ENCODE results near the gene GRIN1.
A peak's percentile ranks its signal among the peaks of the same experiment; 100 is the strongest.

GRIN1 gene

DNA sequence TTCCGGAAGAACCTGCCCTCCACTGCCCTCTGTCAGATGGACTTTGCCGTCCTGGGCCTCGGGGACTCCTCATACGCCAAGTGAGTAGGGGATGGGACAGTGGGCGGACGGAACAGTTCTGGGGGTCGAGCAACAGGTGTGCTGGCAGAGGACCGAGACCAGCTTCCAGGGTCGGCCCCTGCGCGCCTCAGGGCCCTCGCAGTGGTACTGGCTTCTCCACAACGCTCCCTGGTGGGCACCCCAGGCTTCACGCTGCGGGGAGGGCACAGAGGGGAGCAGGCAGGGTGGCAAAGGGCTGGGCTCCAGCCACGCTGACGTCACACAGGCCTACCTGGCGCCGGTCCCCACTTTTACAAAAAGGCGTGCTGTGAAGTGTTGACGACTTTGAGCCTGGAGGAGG, 73.6 kb downstream of the GRIN1 start:
- no peak for TF ChIP-seq GATA1 (IDR thresholded peaks at IDR 0.05; ENCODE audit: low read depth, low read length)
- TF ChIP-seq POLR2A (IDR thresholded peaks at IDR 0.05; ENCODE audit: low read length), result no peak
- DNase-seq, result no peak

DNA sequence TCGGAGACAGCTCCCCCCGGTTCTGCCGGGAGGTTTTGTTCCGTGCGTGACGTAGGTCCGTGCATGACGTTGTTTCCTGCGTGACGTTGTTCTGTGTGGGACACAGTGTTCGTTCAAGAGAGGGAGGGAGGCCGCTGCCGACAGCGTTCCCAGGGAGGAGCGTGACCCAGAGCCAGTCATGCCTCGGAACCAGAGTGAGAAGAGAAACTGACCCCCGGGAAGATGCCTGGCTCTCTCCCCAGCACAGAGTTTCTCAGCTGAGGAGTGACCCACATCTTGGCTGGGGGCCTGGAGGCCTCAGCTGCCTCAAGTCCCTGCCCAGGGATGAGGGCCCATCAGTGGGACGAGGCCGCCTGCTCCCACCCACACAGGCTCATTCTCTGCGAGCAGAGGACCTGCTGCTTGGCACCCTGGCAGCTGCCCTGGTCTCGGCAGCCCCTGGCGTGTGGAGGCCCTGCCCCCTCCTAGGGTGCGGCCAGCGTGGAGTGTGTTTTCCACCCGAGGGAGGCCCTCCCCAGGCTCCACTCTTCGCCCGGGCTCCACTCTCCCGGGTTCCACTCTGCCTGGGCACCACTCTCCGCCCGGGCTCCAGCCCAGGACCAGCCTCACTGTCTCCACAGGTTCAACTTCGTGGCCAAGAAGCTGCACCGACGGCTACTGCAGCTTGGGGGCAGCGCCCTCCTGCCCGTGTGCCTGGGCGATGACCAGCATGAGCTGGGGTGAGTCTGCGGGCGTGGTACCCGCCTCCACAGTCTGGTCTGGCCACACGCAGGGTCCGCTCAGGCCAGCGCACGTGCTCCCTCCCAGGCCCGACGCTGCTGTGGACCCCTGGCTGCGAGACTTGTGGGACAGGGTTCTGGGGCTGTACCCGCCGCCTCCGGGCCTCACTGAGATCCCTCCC, 74.5 kb downstream of the GRIN1 start:
- no peak for TF ChIP-seq GATA1 (IDR thresholded peaks at IDR 0.05; ENCODE audit: low read depth, low read length)
- TF ChIP-seq POLR2A (IDR thresholded peaks at IDR 0.05; ENCODE audit: low read length), result no peak

DNA sequence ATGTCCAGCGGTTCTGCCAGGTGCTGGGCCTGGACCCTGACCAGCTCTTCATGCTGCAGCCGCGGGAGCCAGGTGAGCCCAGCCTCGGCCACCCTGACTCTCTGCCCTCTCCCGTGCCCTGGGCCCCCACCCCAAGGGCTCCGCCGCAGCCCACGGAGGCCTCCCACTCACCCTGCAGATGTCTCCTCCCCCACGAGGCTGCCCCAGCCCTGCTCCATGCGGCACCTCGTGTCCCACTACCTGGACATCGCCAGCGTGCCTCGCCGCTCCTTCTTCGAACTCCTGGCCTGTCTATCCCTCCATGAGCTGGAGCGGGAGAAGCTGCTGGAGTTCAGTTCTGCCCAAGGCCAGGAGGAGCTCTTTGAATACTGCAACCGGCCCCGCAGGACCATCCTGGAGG, 75.7 kb downstream of the GRIN1 start:
- TF ChIP-seq GATA1 (IDR thresholded peaks at IDR 0.05; ENCODE audit: low read depth, low read length) (no peak), POLR2A (IDR thresholded peaks at IDR 0.05; ENCODE audit: low read length) (no peak)
- no peak for DNase-seq

More for the DNA sequence above, 74.5 kb downstream of the GRIN1 start:
- peak in 1 of 2 experiments; percentile 38 for DNase-seq

DNA sequence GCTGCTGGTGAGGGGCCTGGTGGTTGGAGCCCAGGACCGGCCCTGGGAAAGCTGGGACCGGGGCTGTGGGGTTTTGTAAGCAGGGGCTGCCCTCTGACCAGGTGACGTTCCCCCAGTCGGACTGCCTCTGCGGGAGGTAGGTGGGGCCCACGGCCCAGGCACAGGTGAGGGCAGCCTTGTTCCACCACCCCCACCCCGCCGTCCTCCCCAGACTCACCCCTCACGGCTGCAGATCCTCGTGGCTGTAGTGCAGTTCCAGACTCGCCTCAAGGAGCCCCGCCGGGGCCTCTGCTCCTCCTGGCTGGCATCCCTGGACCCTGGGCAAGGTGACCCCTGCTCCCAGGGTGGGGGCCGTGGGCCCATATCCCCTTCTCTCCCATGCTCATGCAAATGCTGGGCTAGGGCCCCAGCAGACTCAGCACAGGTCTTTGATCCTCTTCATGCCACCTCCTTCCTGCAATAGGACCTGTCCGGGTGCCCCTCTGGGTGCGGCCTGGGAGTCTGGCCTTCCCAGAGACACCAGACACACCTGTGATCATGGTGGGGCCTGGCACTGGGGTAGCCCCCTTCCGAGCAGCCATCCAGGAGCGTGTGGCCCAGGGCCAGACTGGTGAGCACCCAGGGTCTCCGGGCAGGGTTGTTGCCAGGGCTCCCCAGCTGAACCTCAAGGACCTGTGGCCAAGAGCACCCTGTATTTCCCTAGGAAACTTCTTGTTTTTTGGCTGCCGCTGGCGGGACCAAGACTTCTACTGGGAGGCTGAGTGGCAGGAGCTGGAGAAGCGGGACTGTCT, 76.4 kb downstream of the GRIN1 start:
- no peak for DNase-seq
- no peak for TF ChIP-seq GATA1 (IDR thresholded peaks at IDR 0.05; ENCODE audit: low read depth, low read length)
- no peak for TF ChIP-seq POLR2A (IDR thresholded peaks at IDR 0.05; ENCODE audit: low read length)

DNA sequence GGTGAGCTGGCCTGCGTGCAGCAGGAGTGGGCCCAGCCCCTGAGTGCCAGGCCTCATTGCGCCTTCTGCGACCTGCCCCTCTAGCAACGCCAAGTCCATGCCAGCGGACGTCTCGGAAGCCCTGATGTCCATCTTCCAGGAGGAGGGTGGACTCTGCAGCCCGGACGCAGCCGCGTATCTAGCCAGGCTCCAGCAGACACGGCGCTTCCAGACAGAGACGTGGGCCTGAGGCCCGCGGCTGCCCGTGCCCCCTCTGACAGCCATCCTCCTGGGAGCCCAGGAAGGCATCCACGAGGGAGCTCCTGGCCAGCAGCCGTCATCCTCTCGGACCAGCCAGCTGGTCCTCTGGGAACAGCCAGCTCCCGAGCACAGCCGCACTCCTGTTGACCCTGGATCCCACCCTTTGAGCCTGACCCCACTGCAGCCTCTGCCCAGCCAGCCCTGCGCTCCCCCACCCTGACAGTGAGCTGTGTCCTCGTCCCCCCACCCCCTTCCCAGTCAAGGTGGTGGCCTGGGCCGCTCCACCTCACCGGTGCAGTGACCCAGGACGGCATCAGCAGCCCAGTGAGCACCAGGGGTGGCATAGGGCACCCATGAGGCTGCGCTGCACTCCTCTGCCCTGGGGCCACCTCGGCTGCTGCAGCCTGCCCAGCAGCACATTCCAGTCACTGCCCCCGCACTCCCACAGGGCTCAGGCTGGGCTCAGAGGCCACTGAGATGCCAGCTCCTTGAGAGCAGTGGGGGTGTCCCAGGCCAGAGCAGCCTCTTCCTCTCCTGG, 77.4 kb downstream of the GRIN1 start:
- TF ChIP-seq POLR2A (IDR thresholded peaks at IDR 0.05; ENCODE audit: low read length) (no peak), GATA1 (IDR thresholded peaks at IDR 0.05; ENCODE audit: low read depth, low read length) (no peak)
- DNase-seq, result no peak

DNA sequence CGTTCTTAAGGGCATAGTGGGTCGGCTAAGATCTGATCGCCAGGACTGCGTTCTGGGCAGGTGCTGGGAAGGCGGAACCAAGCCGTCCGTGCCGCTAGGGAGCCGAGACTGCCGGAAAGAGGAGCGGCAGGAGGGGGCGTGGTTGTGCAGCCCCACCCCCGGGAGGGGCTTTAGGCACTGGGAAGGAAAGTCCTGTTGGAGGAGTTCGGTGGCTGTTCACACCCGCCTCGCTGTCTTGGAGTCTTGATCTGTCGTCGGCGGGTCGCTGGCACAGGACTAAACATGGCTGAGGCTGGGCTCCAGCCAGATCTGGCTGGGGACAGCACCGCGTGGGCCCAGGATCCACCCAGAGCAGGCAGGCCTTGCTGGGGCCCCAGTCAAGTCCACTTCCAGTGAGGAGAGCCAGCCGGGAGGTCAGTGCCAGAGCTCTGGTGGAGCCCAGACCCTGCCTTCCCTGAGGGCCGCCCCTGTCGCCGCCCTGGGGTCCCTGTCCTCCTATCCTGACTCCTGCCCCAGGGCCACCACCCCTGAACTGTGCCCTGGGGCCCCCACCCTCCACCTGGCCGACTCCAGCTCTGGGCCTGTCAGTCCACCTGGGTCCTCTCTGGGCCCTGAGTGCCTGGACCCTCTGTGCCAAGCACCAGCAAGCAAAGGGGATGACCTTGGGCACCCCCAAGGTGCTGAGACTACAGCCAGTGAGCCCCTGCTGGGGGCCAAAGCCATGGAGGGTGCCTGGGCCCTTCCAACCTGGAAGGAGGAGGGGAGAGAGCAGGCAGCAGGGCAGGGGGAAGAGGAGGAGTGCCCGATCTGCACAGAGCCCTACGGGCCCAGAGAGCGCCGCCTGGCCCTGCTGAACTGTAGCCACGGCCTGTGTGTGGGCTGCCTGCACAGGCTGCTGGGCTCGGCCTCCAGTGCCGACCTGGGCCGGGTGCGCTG, 78.6 kb downstream of the GRIN1 start:
- no peak for TF ChIP-seq POLR2A (IDR thresholded peaks at IDR 0.05; ENCODE audit: low read length)
- DNase-seq, result no peak

DNA sequence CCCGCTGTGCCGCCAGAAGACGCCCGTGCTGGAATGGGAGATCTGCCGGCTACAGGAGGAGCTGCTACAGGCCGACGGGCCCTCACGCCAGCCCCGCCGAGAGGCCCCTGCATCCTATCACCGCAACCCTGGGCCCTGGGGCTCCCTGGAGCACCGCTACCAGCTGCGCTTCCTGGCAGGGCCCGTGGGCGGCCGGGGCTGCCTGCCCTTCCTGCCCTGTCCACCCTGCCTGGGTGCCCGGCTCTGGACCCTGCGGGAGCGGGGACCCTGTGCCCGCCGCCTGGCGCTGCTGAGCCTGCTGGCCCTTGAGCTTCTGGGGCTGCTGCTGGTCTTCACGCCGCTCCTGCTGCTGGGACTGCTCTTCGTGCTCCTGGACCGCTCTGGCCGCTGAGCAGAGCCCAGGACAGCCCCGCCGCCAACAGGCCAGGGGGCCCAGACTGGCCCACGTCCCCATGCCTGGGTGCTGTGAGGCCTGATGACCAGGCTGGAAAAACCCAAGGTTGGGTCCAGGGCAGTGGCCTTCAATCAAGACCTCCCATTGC, 79.3 kb downstream of the GRIN1 start:
- no peak for TF ChIP-seq POLR2A (IDR thresholded peaks at IDR 0.05; ENCODE audit: low read length)
- TF ChIP-seq GATA1 (IDR thresholded peaks at IDR 0.05; ENCODE audit: low read depth, low read length), result no peak

More for the DNA sequence above, 79.3 kb downstream of the GRIN1 start:
- DNase-seq, result no peak
